NCI-H510A treated with DMSO at 0.1 percent for 48 hours (cell line): ENCODE results near the gene CFAP126.
"Not testable (repeated sequence)": the region's sequence is repeated elsewhere in the genome, so short reads cannot be mapped to it uniquely, and the experiment has no call there.

ENCODE experiments used
- DNase-seq: peaks from one replicate; lab custom pipeline; 2025; lab: John Stamatoyannopoulos, UW

The CFAP126 gene

GRCh38 chr1:161381707-161382106 lies 14.0 kb upstream of the CFAP126 start:
- DNase-seq, result no peak

- no peak for DNase-seq
These were observed 11.4 kb upstream of the CFAP126 start for GRCh38 chr1:161379071-161379470.

- no peak for DNase-seq
These were observed 10.3 kb upstream of the CFAP126 start for GRCh38 chr1:161378014-161378413.

GRCh38 chr1:161374373-161374772 lies 6.7 kb upstream of the CFAP126 start:
- DNase-seq, result peak; percentile 3

- no peak for DNase-seq
These were observed 5.8 kb upstream of the CFAP126 start for GRCh38 chr1:161373442-161373841.

- no peak for DNase-seq
These were observed 2.5 kb downstream of the CFAP126 start for GRCh38 chr1:161365207-161365606.

- DNase-seq, result no peak
These were observed 3.3 kb downstream of the CFAP126 start for GRCh38 chr1:161364332-161364731.

- DNase-seq, result no peak
These were observed 8.4 kb downstream of the CFAP126 start for GRCh38 chr1:161359291-161359690.

- DNase-seq, result no peak
These were observed 10.6 kb downstream of the CFAP126 start for GRCh38 chr1:161357073-161357472.

GRCh38 chr1:161351482-161351881 lies 16.2 kb downstream of the CFAP126 start:
- DNase-seq, result no peak

- no peak for DNase-seq
These were observed 17.0 kb downstream of the CFAP126 start for GRCh38 chr1:161350671-161351070.

- DNase-seq, result no peak
These were observed 24.9 kb downstream of the CFAP126 start for GRCh38 chr1:161342821-161343220.

GRCh38 chr1:161342177-161342576 lies 25.5 kb downstream of the CFAP126 start:
- no peak for DNase-seq

- no peak for DNase-seq
These were observed 31.9 kb downstream of the CFAP126 start for GRCh38 chr1:161335796-161336195.

- DNase-seq, result no peak
These were observed 34.5 kb downstream of the CFAP126 start for GRCh38 chr1:161333166-161333565.

GRCh38 chr1:161330346-161330745 lies 37.3 kb downstream of the CFAP126 start:
- no peak for DNase-seq

GRCh38 chr1:161324020-161324419 lies 43.7 kb downstream of the CFAP126 start:
- DNase-seq, result no peak

GRCh38 chr1:161315841-161316674 lies 51.6 kb downstream of the CFAP126 start:
- not testable (repeated sequence) for DNase-seq
